Measurements from ENCODE around the gene NPIPB5. TPM values are rescaled to one million over a fixed set of nuclear protein-coding genes. Genes with fewer than 3 reads are reported as not detected.

Gene NPIPB5
- total RNA-seq = 7.4 and 32.3 TPM in 2 replicates

DNA sequence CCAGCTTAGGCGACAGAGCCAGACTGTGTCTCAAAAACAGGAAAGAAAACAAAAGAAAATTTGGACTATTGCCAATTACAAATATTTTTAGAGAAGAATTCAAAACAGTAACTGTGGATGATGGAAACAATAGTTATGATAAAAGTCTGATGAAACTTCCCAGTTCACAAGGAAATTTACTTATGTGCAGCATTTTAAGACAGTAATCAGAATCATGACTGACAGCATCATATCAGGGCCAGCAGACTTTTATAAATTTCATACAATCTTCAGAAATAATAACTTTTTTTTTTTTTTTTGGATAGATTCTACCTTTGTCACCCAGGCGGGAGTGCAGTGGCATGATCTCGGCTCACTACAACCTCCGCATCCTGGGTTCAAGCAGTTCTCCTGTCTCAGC is at the start of gene NPIPB5:
TSS of gene NPIPB5 (plus strand) at position 301 of the 400 bp plus-strand sequence. CDS start 2,911 bp downstream, outside the sequence.

Other genes with a start within 250 kb of the NPIPB5 start
- 25.1 and 35.8 TPM in 2 replicates for gene POLR3E, start 213.5 kb upstream of the NPIPB5 start, total RNA-seq
- gene CDR2, start 136.3 kb upstream of the NPIPB5 start, total RNA-seq = 20.3 and 52.5 TPM in 2 replicates